GM18511 (cell line): ENCODE measurements around the gene CADPS2.

ENCODE experiments used
- ATAC-seq: cut with Tn5 transposase; IDR thresholded peaks from one replicate; pipeline ENCODE4 v1.9.1; 2021; ENCODE audit warnings: mild to moderate bottlenecking, moderate library complexity; ENCODE audit not compliant: unreplicated experiment

CADPS2 gene

DNA sequence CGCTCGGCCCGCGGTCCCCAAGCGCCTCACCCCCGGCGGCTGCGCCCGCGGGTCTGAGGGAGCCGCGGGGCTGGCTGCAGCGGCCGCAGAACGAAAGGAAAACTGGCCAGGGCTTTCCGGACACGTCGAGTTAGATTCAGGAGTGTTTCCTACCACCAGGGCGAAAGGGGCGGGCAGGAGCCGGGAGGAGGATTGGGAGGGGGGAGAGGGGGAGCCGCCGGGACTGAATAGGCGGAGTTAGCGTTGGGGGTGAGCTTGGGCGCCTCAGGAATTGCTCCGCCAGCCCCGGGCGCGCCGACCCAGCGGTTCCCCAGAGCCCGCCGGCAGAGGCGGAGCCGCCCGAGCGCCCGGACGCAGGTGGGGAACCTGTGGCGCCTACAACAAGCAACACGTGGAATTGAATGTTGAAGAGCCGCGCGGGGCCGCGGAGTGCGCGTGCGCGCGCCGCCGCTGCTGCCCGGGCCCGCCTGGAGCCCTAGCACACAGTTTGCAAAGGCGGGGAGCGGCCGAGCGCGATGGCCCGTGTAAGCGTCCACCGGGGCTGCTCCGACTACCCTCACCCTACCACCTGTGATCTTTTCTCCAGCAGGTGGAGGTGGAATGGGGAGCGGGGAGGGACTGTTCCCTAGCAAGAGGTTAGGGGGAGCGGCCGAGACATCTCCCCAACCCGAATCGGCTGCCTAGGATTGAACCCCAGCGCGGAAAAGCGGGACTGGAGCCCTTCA, at the start of gene CADPS2:
TSS of gene CADPS2 (minus strand) at position 104 of the 725 bp plus-strand sequence. CDS start 123 bp downstream, outside the sequence.
- ATAC-seq: peak; percentile 81

DNA sequence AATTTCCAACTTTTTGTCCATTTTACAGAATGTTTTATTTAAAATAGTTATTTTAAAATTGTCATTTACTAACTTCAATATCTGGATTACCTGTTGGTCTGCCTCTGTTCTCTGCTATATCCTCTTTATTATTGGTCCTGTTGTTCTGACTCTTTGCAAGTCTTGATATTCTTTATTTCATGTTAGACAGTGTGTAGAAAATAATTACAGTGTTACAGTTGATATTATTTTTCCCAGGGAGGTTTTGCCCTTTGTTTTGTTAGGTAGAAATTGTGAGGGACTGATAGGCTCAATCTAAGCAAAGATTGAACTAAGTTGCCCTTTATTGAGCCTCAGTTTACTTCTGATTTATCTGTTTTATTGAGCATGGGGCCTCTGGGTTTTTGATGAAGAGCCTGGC, 49.4 kb upstream of the CADPS2 start:
- no peak for ATAC-seq

DNA sequence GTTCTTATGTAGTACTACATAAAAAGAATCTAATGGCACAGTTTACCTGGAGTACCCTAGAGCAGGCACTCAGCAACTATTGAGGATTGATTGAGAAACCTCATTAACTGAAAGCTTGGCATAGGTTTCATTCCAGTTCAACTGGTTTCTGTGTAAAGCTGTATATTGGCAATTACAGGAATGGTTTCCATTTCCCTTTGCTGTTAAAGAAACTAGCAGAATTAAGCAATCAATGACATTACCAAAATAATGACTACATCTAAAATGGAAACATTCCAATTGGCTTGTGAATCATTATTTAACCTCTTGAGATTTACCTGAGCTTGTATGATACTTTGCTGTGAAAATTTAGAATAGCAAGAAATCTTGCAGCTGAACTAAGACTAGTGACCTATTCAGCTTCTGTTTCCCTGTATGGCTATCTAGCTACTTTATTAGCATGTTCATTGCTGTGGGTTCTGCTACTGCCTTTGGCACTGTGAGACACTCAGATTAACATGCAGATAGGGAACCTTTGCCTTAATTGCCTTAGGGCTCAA, 33.5 kb upstream of the CADPS2 start:
- no peak for ATAC-seq

DNA sequence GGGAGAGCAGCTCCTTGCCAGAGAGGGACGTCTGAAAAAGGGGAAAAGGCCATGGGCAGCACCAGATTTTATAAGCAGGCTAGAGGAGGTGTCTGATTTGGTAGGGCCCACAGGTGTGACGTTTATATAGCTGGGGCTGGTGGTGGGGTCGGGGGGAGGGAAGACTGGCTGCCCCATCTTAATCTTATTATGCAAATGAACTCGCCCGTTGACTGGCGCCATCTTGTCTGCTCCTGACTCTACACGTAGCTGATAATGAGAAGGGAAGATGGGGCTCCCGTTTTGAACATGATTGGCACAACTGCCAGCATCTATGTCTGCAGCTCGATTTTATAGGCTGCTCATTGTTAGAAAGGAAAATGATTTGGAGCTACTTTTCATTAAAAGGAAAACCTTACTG, 28.6 kb upstream of the CADPS2 start:
- ATAC-seq: no peak

DNA sequence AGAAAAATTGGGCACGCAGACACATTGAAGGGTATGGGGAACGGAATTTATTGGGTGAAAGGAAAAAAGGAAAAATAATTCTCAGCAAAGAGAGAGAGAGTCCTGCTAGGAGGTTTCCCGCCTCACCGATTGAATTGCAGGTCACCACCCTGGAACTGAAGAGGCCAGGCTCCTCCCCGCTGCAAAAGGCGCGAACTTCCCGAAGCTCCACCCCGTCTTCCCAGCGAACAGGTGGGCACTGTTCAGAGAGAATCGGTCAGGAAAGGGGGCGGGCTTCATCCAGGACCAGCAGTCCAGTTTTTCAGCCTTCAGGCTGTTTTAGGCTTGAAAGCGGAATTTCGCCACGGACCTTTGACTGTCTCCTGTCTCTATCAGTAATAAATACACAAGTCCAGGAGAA, 27.3 kb upstream of the CADPS2 start:
- no peak for ATAC-seq

DNA sequence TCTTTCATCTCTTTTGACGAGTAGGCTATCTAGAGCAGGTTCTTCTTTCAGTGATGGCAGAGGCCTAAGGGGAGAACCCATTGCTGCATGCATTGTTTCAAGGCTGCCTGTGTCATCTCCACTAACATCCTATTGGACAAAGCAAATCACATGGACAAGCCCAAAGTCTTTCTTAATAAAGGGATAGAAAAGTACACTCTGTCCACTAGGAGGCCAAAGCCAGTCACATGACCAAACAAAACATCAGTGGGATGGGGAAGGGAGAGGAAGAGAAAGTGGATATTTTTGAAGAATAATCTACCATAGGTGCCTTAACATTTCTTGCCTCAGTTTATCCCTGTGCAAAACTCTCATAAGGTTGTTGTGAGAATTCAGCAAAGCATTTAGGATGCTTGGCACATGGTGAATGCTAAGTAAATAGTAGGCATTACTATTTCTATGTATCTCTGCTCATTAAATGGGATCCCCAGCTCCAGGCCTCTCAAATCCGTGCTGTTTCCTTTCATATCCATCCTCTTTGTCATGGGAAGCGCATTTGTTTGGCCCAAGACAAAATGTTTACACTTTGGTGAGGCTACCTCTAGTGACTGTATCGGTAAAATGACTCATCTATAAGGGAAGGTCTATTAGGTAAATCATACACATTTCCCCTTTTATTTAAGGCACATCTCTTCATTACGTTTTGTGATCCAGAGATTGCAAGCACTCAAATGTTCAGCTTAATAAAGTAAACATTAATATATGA, 16.7 kb upstream of the CADPS2 start:
- ATAC-seq: peak; percentile 62

DNA sequence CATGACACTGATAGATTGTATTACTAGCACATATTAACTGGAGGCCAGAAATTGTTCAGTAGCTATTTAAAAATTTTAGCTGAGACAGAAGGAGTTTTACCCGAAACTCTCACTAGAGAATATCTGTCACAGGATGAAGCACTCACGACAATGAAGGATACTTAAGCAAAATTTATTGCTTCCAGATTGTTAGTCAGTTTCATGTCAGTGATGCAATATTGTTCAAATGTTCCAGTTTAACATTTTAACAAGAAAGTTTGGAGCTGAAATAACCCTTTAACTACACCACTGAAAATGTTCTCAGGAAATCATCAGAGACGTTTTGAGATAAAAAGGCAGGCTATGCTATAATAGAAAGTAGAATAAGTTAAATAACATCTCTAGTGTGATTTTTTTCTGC, 15.0 kb upstream of the CADPS2 start:
- ATAC-seq: no peak

DNA sequence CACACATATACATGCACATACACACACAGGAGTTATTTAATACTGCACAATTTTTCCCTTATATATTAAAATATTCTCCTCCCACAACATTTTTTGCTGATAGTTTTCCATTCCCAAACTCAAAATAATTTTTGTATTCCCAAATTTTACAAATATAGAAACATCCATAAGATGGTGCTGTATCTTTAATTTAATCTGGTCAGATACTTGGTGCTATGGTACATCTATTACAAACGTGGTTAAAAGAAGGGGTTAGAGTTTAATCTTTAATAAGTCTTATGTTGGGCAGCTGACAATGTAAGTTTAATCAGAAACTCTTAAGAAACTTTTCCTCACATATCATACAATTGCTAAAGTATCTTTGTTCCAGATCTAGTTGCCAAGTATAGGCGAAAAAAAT, 10.2 kb upstream of the CADPS2 start:
- no peak for ATAC-seq

DNA sequence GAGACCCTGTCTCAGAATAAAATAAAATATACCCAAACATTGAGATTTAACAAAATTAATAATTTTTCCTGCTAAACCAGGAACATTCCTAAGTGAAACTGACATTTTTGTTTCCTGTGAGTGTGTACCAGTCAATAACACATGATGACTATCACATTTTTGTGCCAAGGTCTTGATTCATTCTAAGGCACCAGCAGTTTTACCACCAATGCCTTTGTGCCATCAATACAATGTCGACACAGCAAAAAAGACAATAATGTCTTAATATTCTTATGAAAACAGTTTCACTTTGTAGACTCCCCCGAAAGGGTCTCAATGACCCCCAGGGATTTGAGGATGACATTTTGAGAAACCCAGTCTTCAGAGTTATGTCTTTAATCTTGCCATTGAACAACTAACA, 7.2 kb upstream of the CADPS2 start:
- ATAC-seq: no peak

DNA sequence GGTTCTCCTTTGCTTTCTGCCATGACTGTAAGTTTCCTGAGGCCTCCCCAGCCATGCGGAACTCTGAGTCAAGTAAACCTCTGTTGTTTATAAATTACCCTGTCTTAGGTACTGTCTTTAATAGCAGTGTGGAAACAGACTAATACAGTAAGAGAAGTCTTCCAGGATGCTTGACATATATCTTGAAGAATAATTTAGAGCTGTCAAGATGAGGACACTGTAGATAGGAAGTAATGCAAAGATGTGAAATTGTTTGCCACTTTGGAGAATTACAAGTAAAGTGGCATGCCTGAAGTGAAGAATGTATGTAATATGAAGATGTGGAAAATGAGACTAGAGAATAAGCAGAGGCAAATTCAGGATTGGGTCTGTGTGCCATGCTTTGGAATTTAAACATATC, 2.9 kb upstream of the CADPS2 start:
- no peak for ATAC-seq

DNA sequence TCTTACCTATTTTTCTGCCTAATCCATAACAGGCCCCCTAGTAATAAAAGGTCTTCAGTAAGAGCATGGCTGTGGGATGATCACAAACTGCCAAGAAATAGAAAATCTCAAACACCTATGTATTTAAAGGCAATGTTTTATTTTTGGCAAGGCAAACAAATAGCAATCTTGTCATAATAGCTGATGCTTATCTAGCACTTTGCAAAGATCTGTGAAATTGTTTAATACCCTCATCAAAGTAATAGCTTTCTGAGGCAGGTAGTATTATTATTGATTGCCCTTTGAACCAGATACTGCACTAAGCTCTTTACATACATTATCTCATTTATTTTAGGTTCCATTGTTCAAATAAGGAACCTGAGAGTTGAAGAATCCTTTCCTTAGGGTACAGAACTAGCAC, 1.6 kb upstream of the CADPS2 start:
- ATAC-seq: no peak

DNA sequence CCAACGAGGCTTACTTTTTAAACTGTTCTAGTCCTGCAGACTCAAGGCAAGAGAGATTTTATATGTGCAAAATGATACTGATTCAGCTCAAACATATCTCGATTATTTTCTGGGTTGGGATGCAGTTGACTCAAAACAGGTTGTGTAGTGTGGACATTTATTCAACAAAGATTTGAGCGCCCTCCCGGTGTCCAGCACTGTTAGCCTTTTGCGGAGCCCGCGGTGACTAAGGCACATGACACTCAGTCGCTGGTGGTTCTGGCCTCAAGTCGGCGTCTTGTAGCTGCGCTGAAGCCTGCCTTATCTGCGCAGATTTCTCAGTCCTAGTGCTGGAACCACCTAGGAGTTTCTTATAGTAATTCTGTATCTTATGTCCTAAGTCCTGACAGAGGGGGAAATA, 938 bp upstream of the CADPS2 start:
- ATAC-seq: no peak

DNA sequence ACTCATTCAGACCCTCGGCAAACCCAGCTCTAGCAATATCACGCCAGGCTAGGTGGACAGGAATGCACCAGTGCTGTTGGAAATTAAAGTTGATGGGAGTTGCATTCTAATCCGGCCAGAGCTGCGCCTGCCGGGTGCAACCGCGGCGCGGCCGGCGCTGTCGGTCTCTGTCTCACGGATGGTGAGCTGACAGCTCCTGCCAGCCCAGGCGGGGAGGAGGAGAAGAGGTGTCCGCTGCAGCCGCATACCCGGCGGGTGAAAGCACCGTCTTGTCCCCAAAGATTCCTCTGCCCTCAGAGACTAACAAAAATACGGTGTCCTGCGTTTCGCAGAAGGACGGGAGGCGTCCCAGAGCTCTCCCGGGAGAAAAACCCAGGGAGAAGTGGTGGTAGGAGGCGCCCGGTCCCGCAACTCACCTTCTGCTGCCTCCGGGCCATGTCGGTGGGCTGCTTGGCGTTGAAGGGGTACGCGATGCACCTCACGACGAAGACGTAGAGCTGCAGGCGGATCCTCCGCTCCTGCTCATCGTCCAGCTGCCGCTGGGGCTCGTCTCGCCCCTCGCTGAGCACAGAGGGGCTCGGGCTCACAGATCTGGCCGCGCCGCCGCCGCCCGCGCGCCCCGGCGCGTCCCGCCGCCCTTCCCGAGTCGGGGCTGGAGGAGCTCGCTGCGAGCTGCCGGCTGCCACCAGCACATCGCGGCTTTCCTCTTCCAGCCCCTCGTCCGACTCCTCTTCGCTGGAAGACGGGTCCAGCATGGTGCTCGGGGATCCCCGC, 490 bp downstream of the CADPS2 start:
- peak; percentile 31 for ATAC-seq

DNA sequence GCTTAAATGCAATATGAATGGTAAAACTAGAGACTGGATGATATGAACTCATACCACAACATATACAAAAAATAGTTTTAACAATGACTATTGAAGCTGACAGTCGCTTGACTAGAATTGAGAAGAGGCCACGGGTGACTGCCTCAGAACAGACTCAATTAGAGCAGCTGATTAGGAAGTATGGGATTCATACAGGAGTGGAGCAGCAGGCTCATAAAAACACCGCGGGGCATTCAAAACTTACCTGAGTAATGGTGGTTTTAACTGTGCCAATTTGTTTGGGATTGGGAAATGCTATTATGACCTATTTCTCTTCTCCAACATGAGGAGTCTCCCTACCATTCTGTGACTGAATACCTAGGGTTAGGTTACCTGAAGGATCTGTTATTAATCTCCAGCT, 2.1 kb downstream of the CADPS2 start:
- ATAC-seq: no peak

DNA sequence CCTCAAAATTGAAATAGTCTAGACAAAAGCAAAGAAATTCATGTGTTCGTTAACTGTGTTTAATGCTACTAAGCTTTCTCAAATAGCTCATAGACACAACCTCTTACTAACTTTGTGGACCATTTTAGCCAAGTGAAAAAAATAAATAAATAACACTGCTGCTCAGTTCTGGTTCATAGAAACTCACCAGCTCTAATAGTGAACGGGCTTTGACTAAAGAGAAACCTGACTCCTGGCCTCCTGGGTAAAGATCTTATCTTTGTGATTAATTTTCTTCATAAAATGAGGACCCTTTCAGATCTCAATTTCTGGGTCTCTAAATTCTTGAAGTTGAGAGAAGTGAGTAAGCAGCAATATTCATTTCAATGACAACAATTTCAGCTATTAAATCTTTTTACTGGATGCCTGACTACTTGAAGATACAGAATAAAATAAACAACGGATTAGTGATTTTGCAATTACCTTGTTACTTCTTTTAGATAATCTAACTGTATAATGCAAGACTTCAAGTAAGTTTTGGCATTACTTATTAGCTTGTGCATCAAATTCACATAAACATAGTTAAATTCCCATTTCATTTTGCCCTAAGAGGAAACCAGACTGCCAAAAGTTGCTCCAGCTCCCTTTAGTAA, 3.1 kb downstream of the CADPS2 start:
- no peak for ATAC-seq

DNA sequence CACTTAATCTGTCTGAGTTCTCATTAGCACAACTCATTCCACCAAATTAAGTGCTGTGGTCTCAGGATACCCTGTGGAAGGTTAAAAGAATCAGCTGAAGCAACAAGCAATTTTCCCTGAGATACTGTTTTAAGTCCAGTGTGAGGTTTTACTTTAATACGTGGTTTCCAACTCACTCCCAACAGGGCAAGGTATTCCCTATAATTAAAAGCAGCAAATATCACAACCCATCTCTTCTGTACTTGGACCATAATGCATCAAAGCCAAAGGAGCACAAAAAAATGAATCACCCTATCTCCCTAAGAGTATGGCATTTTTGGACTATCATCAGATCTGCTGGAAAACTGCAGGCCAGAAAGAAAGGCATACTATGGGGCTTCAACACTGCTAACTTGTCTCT, 4.9 kb downstream of the CADPS2 start:
- no peak for ATAC-seq

DNA sequence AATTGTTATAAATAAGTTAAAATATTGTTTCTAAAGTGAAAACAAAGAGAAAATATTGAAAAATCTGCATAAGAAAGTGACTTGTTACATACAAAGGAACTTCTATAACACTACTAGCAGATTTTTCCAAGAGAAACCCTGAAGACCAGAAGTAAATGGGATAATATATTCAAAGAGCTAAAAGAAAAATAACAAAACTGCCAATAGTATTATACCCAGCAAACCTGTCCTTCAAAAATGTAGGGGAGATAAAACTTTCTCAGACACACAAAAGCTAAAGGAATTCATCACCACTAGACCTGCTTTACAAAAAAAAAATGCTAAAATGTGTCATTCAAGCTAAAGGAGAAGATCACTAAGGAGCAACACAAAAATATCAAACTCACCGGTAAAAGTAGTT, 17.0 kb downstream of the CADPS2 start:
- no peak for ATAC-seq

DNA sequence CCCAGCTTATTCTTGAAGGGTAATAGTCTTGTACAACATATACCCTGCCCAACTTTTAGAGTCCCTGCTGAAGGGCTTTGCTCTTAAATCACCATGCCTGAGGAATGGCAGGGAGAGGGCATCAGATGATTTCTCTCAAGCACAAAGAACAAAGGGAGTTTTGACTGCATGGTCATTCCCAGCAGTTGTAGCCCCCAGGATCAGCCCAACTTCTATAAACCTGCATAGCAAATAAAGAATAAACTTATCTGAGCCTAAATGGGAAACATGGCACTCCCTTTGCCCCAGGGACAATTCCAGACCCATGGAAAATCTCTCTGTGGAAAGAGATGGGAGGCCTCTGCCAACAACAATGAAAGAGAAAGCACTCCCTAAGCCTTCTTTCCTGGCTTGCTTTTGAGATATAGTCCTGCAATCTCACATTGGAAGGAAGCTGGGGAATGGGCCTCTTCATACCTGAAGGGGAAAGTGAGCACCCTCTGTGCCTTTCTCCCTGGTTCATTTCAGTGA, 18.7 kb downstream of the CADPS2 start:
- ATAC-seq: no peak

DNA sequence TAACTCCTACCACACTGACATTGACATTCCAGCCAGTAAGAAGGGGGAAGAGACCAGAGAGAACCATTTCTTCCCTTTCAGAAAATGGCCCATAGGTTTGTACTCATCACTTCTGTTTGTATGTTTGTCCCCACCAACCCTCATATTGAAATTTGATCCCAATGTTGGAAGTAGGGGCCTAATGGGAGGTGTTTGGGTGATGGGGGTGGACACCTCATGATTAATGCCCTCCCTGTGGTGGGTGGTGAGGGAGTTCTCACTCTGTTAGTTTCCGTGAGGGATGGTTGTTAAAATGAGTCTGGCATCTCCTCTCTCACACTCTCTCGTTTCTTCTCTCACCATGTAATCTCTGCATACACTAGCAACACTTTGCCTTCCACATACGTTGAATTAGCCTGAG, 21.4 kb downstream of the CADPS2 start:
- ATAC-seq: no peak

DNA sequence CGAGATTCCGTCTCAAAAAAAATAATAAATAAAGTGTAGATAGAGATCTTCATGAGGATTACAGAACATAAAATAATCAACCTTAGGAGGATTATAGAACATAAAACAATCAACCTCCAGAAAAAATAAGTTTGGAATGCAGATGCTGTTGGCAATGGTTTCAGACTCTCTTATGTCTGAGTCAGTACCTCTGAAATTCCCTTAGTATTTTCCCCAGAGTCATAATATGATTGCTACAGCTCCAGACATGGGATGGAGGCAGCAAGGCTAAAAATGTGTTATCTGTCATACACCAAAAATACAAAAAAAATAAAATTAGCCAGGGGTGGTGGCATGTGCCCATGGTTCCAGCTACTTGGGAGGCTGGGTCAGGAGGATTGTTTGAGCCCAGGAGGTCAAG, 22.2 kb downstream of the CADPS2 start:
- ATAC-seq: no peak

DNA sequence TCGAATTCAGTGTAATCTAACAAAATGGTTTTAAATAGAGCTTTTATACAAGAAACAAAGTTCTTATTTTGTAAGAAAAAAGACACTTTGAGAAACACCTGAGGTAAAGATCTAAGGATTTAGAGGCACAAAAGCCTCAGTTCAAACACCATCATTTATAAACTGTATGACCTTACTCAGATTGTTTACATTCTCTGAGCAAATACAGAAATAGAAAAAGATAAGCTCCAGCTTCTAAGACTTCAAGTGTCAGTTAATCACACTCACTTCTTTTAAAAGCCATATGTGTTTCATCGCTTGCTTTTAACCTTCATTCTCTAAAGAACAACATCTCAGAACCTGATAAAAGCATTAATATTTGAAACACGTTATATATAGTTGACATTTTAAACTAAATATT, 27.9 kb downstream of the CADPS2 start:
- ATAC-seq: no peak
